Upper lobe of right lung (tissue), 1 donor: Measurements from ENCODE around the gene PNO1. TPM values are rescaled to one million over a fixed set of nuclear protein-coding genes. Genes with fewer than 3 reads are reported as not detected.
"Not testable (repeated sequence)": the region's sequence is repeated elsewhere in the genome, so short reads cannot be mapped to it uniquely, and the experiment has no call there.

ENCODE experiments used
- ATAC-seq: fragments of 200-7000 bp; cut with Tn5 transposase; one replicate; pipeline ENCODE4 v1.9.1; 2020; ENCODE audit warnings: mild to moderate bottlenecking, moderate library complexity
- DNase-seq: peaks from one replicate; pipeline ENCODE4 v3.0.0-alpha.2; 2020
- H3K27ac ChIP-seq: fragments of 200-600 bp; one replicate; pipeline ENCODE4 v1.8.0; 2022
- H3K27me3 ChIP-seq: fragments of 200-600 bp; one replicate; pipeline ENCODE4 v1.8.0; 2022; ENCODE audit warnings: mild to moderate bottlenecking
- H3K36me3 ChIP-seq: fragments of 200-600 bp; one replicate; pipeline ENCODE4 v1.8.0; 2022
- H3K4me1 ChIP-seq: fragments of 200-600 bp; one replicate; pipeline ENCODE4 v1.8.0; 2022
- H3K4me3 ChIP-seq: fragments of 200-600 bp; one replicate; pipeline ENCODE4 v1.8.0; 2022; ENCODE audit warnings: mild to moderate bottlenecking
- H3K9me3 ChIP-seq: fragments of 200-600 bp; one replicate; pipeline ENCODE4 v1.8.0; 2022
- intact Hi-C: fragments of 100-400 bp; cut with DNase I; formaldehyde crosslinking; loops from one replicate; pipeline ENCODE4 v1.11.0; 2022
- total RNA-seq: library from RNA; stranded (reverse); fragmentation: NEBNext Ultra II Directional; extraction: Animal tissue kit (Norgen Biotek cat#: 25700); gene quantifications from one replicate; pipeline ENCODE4 v1.2.1, GENCODE V29; 2021
- TF ChIP-seq, protein P1 (sequence below): fragments of 200-600 bp; IDR thresholded peaks from one replicate; pipeline ENCODE4 v1.8.0; 2022; ENCODE audit warnings: antibody characterized with exemption
- donor health status: DM: no; HTN: yes; CAD: no; lungs with severe emphysema.

Gene PNO1
- total RNA-seq, 1 donor from 2014 or later, result 12.0 TPM

DNA sequence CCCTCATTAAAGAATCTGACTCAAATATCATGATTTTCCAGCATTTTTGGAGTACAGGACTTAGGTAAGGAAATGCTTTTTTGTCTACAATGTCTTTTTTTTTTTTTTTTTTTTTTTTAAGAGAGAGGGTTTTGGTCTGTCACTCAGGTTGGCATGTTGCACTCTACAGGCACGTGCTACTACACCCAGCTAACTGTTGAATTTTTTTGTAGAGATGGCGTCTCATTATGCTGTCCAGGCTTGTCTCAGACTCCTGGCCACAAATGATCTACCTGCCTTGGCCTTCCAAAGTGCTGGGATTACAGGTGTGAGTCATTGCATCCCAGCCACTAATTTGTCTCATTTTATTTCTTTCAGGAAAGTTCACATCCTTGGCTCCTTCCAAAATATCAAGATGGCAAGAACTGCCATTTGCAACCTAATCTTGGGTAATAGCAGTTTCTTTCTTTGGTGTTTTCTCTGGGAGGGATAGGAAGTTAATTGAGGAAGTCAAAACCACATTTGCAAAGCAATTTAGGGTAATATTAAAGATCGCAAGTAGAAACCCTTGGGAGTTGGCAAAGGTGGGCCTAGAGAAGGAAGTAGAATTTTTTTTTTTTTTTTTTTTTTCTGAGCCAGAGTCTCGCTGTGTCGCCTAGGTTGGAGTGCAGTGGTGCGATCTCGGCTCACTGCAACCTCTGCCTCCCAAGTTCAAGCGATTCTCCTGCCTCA lies 15.5 kb downstream of the PNO1 start:
- Histone ChIP-seq H3K9me3 (no peaks in the 10 kb centered on the region), H3K4me3 (no peak overlapping the region), H3K27me3 (no peaks in the 10 kb centered on the region), H3K36me3 (peaks cover 32% of the 10 kb centered on the region), H3K27ac (no peak overlapping the region), H3K4me1 (no peaks in the 10 kb centered on the region)
- ATAC-seq (peak; percentile 73), DNase-seq (no peak)
- TF ChIP-seq, protein P1, sequence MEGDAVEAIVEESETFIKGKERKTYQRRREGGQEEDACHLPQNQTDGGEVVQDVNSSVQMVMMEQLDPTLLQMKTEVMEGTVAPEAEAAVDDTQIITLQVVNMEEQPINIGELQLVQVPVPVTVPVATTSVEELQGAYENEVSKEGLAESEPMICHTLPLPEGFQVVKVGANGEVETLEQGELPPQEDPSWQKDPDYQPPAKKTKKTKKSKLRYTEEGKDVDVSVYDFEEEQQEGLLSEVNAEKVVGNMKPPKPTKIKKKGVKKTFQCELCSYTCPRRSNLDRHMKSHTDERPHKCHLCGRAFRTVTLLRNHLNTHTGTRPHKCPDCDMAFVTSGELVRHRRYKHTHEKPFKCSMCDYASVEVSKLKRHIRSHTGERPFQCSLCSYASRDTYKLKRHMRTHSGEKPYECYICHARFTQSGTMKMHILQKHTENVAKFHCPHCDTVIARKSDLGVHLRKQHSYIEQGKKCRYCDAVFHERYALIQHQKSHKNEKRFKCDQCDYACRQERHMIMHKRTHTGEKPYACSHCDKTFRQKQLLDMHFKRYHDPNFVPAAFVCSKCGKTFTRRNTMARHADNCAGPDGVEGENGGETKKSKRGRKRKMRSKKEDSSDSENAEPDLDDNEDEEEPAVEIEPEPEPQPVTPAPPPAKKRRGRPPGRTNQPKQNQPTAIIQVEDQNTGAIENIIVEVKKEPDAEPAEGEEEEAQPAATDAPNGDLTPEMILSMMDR, result no peak
- intact Hi-C loops, result no loop called here

DNA sequence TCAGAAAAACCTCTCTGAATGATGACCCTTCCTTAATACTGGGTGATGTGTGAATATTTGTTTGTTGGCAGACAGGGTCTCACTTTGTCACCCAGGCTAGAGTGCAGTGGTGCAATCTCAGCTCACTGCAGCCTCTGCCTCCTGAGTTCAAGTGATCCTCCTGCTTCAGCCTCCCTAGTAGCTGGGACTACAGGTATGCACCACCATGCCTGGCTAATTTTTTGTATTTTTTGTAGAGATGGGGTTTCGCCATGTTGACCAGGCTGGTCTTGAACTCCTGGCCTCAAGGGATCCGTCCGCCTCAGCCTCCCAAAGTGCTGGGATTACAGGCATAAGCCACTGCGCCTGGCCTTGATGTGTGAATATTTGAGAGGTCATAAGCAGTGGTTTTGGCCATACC lies 17.5 kb downstream of the PNO1 start:
- DNase-seq, H3K4me3 ChIP-seq, H3K9me3 ChIP-seq, H3K27ac ChIP-seq, intact Hi-C loops, ATAC-seq, H3K27me3 ChIP-seq, H3K4me1 ChIP-seq: not testable (repeated sequence)
- peaks cover 33% of the 10 kb centered on the region for H3K36me3 ChIP-seq

DNA sequence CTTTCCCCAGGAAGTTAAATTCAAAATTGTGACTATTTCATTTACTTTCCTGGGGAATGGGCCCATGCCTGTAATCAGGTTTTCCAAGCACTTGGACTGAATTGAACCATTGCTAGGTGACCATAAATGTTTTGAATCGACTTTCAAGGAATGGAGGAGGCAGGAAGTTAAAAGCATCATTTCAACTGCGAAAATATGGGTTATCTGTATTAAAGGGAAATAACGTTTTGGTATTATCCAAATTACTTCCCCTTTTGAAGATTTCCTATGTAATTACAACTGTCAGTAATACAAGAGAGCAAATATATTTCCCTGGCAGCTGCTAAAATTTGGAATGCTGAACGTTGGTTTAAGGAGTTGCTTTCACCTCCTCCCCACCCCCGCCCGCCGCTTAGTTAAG lies 19.0 kb downstream of the PNO1 start:
- TF ChIP-seq, protein P1, result no peak
- no peaks in the 10 kb centered on the region for H3K4me1 ChIP-seq
- DNase-seq (no peak), ATAC-seq (no peak)
- H3K36me3 ChIP-seq, result peaks cover 41% of the 10 kb centered on the region
- no peaks in the 10 kb centered on the region for H3K9me3 ChIP-seq
- no peak overlapping the region for H3K27ac ChIP-seq
- intact Hi-C loops, result no loop called here
- no peak overlapping the region for H3K4me3 ChIP-seq
- no peaks in the 10 kb centered on the region for H3K27me3 ChIP-seq

DNA sequence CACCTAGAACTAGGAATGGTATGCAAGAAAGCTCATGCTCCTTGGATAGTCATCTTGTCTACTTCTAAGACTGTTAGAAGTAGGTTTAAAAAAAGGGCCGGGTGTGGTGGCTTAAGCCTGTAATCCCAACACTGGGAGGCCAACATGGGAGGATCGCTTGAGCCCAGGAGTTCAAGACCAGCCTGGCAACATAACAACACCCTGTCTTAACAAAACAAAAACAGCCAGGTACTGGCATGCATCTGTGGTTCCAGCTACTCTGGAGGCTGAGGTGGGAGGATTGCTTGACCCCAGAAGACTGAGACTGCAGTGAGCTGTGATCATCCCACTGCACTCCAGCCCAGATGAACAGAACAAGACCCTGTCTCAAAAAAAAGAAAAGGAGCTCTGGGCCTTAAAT lies 19.9 kb downstream of the PNO1 start:
- ATAC-seq, result no peak
- H3K4me1 ChIP-seq, result no peaks in the 10 kb centered on the region
- H3K36me3 ChIP-seq, result peaks cover 50% of the 10 kb centered on the region
- no peaks in the 10 kb centered on the region for H3K27me3 ChIP-seq
- TF ChIP-seq, protein P1, result no peak
- DNase-seq, result no peak
- no peak overlapping the region for H3K4me3 ChIP-seq
- intact Hi-C loops, result no loop called here
- no peak overlapping the region for H3K27ac ChIP-seq
- no peaks in the 10 kb centered on the region for H3K9me3 ChIP-seq

DNA sequence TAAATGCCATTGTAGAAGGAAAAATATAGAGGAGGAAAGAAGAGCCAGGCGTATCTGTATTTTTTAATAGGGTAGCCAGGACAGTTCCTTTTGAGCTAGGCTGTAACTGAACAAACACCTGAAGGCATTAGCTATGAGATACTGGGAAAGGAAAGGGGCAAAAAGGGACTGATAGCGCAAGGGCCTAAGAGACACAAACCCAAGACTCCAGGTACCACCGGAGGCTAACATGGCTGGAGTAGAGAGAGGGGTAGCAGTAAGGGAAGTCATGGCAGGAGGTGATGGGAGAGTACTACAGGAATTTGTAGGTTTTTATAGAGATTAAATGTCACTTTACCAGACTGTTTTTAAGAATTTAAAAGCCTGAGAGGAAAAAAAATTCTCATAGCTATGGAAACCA lies 20.7 kb downstream of the PNO1 start:
- Histone ChIP-seq H3K4me1 (no peaks in the 10 kb centered on the region), H3K27ac (no peak overlapping the region), H3K27me3 (no peaks in the 10 kb centered on the region), H3K4me3 (no peak overlapping the region), H3K9me3 (no peaks in the 10 kb centered on the region), H3K36me3 (peaks cover 49% of the 10 kb centered on the region)
- TF ChIP-seq, protein P1, result no peak
- ATAC-seq (no peak), DNase-seq (no peak)
- intact Hi-C loops, result no loop called here

DNA sequence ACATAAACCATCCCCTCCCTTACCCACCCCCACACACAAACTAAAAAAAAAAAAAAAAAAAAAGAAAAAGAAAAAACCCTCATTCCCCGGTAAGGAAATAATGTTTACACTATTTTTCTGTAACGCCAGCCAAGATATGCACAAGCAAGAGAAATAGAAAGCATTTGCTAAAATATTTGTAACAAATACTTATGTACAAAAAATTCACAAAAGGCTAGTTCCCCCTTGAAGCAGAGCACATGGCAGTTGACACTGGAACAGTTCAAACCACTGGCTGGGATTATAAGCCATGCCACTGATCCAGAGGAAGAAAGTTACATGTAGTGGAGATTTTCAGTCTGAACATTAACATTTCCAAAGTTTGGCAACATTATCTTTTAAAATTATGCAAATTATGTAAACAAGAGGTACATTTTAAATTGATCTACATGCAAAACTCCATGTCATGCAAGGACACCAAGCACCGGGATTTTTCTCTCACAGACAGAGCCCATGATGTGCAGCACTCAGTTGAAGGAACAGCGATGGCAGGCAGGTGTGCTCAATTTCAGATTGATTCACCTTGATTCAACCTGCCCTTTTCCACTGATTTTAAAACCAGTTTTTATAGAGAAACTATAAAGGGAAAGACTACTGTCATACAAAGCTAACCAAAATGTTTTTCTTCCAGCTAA lies 21.4 kb downstream of the PNO1 start:
- no peak for DNase-seq
- TF ChIP-seq, protein P1, result no peak
- intact Hi-C loops, result no loop called here
- peaks cover 49% of the 10 kb centered on the region for H3K36me3 ChIP-seq
- H3K4me3 ChIP-seq, result no peak overlapping the region
- no peaks in the 10 kb centered on the region for H3K27me3 ChIP-seq
- H3K4me1 ChIP-seq, result no peaks in the 10 kb centered on the region
- H3K9me3 ChIP-seq, result no peaks in the 10 kb centered on the region
- H3K27ac ChIP-seq, result no peak overlapping the region
- no peak for ATAC-seq
